ENCODE measurements around the gene CCDC39. TPM values are rescaled to one million over a fixed set of nuclear protein-coding genes. Genes with fewer than 3 reads are reported as not detected.

The CCDC39 gene
- total RNA-seq: not detected

GRCh38 chr3:180679178-180680096 is at the start of gene CCDC39:
Gene CCDC39, minus strand, starts transcription at chr3:180679489. Its CDS starts 109 bp downstream, at chr3:180679380.
- Mint-ChIP-seq H3K36me3 (ENCODE audit: low read depth) (no peaks in the 10 kb centered on the region), H3K27ac (no peak within 1 kb of the TSS), H3K9me3 (no peaks in the 10 kb centered on the region), H3K4me1 (peaks cover 19% of the 10 kb centered on the region), H3K27me3 (peaks cover 46% of the 10 kb centered on the region), H3K4me3 (peak within 1 kb of the TSS; percentile 66)
- ChIA-PET POLR2A (interaction anchor here (1.0 kb wide), 1 partner anchor 78 kb away, joined by 5 read pairs; the partner anchor contains the start of gene TTC14), CTCF (interaction anchor here (1.2 kb wide), 1 partner anchor 233 kb away, joined by 4 read pairs; the partner anchor contains the start of gene FXR1)
- peak; percentile 61 for DNase-seq

- H3K9me3 Mint-ChIP-seq: no peaks in the 10 kb centered on the region
Measured at GRCh38 chr3:180720012-180720411, 40.7 kb upstream of the CCDC39 start.

GRCh38 chr3:180707896-180708295 is 28.6 kb upstream of the CCDC39 start:
- POLR2A ChIA-PET: no interaction called here
- Mint-ChIP-seq H3K4me3 (no peak overlapping the region), H3K4me1 (no peaks in the 10 kb centered on the region), H3K36me3 (ENCODE audit: low read depth) (no peaks in the 10 kb centered on the region), H3K9me3 (no peaks in the 10 kb centered on the region), H3K27ac (no peak overlapping the region), H3K27me3 (no peaks in the 10 kb centered on the region)
- DNase-seq: no peak
- CTCF ChIA-PET: no interaction called here

More at GRCh38 chr3:180720012-180720411, 40.7 kb upstream of the CCDC39 start:
- ChIA-PET POLR2A (no interaction called here), CTCF (no interaction called here)
- no peak overlapping the region for H3K27ac Mint-ChIP-seq
- no peak overlapping the region for H3K4me3 Mint-ChIP-seq
- DNase-seq: no peak
- no peaks in the 10 kb centered on the region for H3K4me1 Mint-ChIP-seq
- no peaks in the 10 kb centered on the region for H3K27me3 Mint-ChIP-seq
- no peaks in the 10 kb centered on the region for H3K36me3 Mint-ChIP-seq (ENCODE audit: low read depth)

GRCh38 chr3:180705619-180706018 is 26.3 kb upstream of the CCDC39 start:
- DNase-seq: no peak
- ChIA-PET POLR2A (no interaction called here), CTCF (no interaction called here)
- Mint-ChIP-seq H3K9me3 (no peaks in the 10 kb centered on the region), H3K4me1 (no peaks in the 10 kb centered on the region), H3K27me3 (no peaks in the 10 kb centered on the region), H3K4me3 (no peak overlapping the region), H3K36me3 (ENCODE audit: low read depth) (no peaks in the 10 kb centered on the region), H3K27ac (no peak overlapping the region)

- H3K27me3 Mint-ChIP-seq: no peaks in the 10 kb centered on the region
- H3K9me3 Mint-ChIP-seq: no peaks in the 10 kb centered on the region
- DNase-seq: no peak
- no peaks in the 10 kb centered on the region for H3K4me1 Mint-ChIP-seq
- H3K36me3 Mint-ChIP-seq (ENCODE audit: low read depth): no peaks in the 10 kb centered on the region
- CTCF ChIA-PET: no interaction called here
- H3K4me3 Mint-ChIP-seq: no peak overlapping the region
- POLR2A ChIA-PET: no interaction called here
- H3K27ac Mint-ChIP-seq: no peak overlapping the region
Measured at GRCh38 chr3:180704532-180704931, 25.2 kb upstream of the CCDC39 start.

GRCh38 chr3:180700941-180701340 is 21.7 kb upstream of the CCDC39 start:
- H3K27me3 Mint-ChIP-seq: no peaks in the 10 kb centered on the region
- CTCF ChIA-PET: no interaction called here
- POLR2A ChIA-PET: no interaction called here

GRCh38 chr3:180698760-180699270 is 19.5 kb upstream of the CCDC39 start:
- no peak overlapping the region for H3K4me3 Mint-ChIP-seq
- DNase-seq: no peak
- ChIA-PET CTCF (no interaction called here), POLR2A (no interaction called here)
- H3K27ac Mint-ChIP-seq: no peak overlapping the region
- H3K9me3 Mint-ChIP-seq: no peaks in the 10 kb centered on the region
- no peaks in the 10 kb centered on the region for H3K4me1 Mint-ChIP-seq
- no peaks in the 10 kb centered on the region for H3K36me3 Mint-ChIP-seq (ENCODE audit: low read depth)
- no peaks in the 10 kb centered on the region for H3K27me3 Mint-ChIP-seq

More at GRCh38 chr3:180700941-180701340, 21.7 kb upstream of the CCDC39 start:
- H3K4me3 Mint-ChIP-seq: no peak overlapping the region
- no peaks in the 10 kb centered on the region for H3K9me3 Mint-ChIP-seq
- DNase-seq: no peak
- H3K27ac Mint-ChIP-seq: no peak overlapping the region
- H3K4me1 Mint-ChIP-seq: no peaks in the 10 kb centered on the region
- H3K36me3 Mint-ChIP-seq (ENCODE audit: low read depth): no peaks in the 10 kb centered on the region

GRCh38 chr3:180694321-180694720 is 15.0 kb upstream of the CCDC39 start:
- H3K4me1 Mint-ChIP-seq: no peaks in the 10 kb centered on the region
- no peak for DNase-seq
- ChIA-PET POLR2A (no interaction called here), CTCF (no interaction called here)
- H3K4me3 Mint-ChIP-seq: no peak overlapping the region
- H3K27ac Mint-ChIP-seq: no peak overlapping the region
- H3K27me3 Mint-ChIP-seq: no peaks in the 10 kb centered on the region
- H3K9me3 Mint-ChIP-seq: no peaks in the 10 kb centered on the region
- H3K36me3 Mint-ChIP-seq (ENCODE audit: low read depth): no peaks in the 10 kb centered on the region

- no peak overlapping the region for H3K4me3 Mint-ChIP-seq
- ChIA-PET POLR2A (no interaction called here), CTCF (no interaction called here)
- no peaks in the 10 kb centered on the region for H3K27me3 Mint-ChIP-seq
- H3K36me3 Mint-ChIP-seq (ENCODE audit: low read depth): no peaks in the 10 kb centered on the region
- no peak for DNase-seq
- no peaks in the 10 kb centered on the region for H3K9me3 Mint-ChIP-seq
- H3K4me1 Mint-ChIP-seq: no peaks in the 10 kb centered on the region
- H3K27ac Mint-ChIP-seq: no peak overlapping the region
Measured at GRCh38 chr3:180693656-180694055, 14.4 kb upstream of the CCDC39 start.

GRCh38 chr3:180690061-180690460 is 10.8 kb upstream of the CCDC39 start:
- ChIA-PET CTCF (no interaction called here), POLR2A (no interaction called here)
- Mint-ChIP-seq H3K27me3 (peaks cover 12% of the 10 kb centered on the region), H3K9me3 (no peaks in the 10 kb centered on the region), H3K4me3 (no peak overlapping the region), H3K4me1 (no peaks in the 10 kb centered on the region), H3K27ac (no peak overlapping the region), H3K36me3 (ENCODE audit: low read depth) (no peaks in the 10 kb centered on the region)
- DNase-seq: no peak

GRCh38 chr3:180684807-180685206 is 5.5 kb upstream of the CCDC39 start:
- H3K27me3 Mint-ChIP-seq: peaks cover 33% of the 10 kb centered on the region
- H3K4me1 Mint-ChIP-seq: peaks cover 4% of the 10 kb centered on the region
- H3K9me3 Mint-ChIP-seq: no peaks in the 10 kb centered on the region
- ChIA-PET CTCF (no interaction called here), POLR2A (no interaction called here)
- H3K27ac Mint-ChIP-seq: no peak overlapping the region
- no peak for DNase-seq
- H3K4me3 Mint-ChIP-seq: no peak overlapping the region
- no peaks in the 10 kb centered on the region for H3K36me3 Mint-ChIP-seq (ENCODE audit: low read depth)

GRCh38 chr3:180683816-180684215 is 4.5 kb upstream of the CCDC39 start:
- ChIA-PET CTCF (no interaction called here), POLR2A (no interaction called here)
- DNase-seq: no peak
- no peaks in the 10 kb centered on the region for H3K9me3 Mint-ChIP-seq
- peaks cover 13% of the 10 kb centered on the region for H3K4me1 Mint-ChIP-seq
- no peak overlapping the region for H3K27ac Mint-ChIP-seq
- no peak overlapping the region for H3K4me3 Mint-ChIP-seq
- H3K36me3 Mint-ChIP-seq (ENCODE audit: low read depth): no peaks in the 10 kb centered on the region
- H3K27me3 Mint-ChIP-seq: peaks cover 42% of the 10 kb centered on the region

- DNase-seq: peak; percentile 27
- peak overlapping the region; percentile 66 for H3K4me3 Mint-ChIP-seq
- no peaks in the 10 kb centered on the region for H3K36me3 Mint-ChIP-seq (ENCODE audit: low read depth)
- no peaks in the 10 kb centered on the region for H3K9me3 Mint-ChIP-seq
- H3K27ac Mint-ChIP-seq: no peak overlapping the region
- POLR2A ChIA-PET: interaction anchor here (1.0 kb wide), 1 partner anchor 78 kb away, joined by 5 read pairs; the partner anchor contains the start of gene TTC14
- CTCF ChIA-PET: interaction anchor here (1.2 kb wide), 1 partner anchor 232 kb away, joined by 4 read pairs; the partner anchor contains the start of gene FXR1
- H3K4me1 Mint-ChIP-seq: peaks cover 19% of the 10 kb centered on the region
- peaks cover 45% of the 10 kb centered on the region for H3K27me3 Mint-ChIP-seq
Measured at GRCh38 chr3:180680097-180680430, 775 bp upstream of the CCDC39 start.

- H3K36me3 Mint-ChIP-seq (ENCODE audit: low read depth): no peaks in the 10 kb centered on the region
- H3K27ac Mint-ChIP-seq: no peak overlapping the region
- peaks cover 38% of the 10 kb centered on the region for H3K27me3 Mint-ChIP-seq
- POLR2A ChIA-PET: no interaction called here
- DNase-seq: no peak
- CTCF ChIA-PET: interaction anchor here (1.2 kb wide), 1 partner anchor 18 kb away, joined by 3 read pairs; no protein-coding TSS in a partner anchor
- H3K9me3 Mint-ChIP-seq: no peaks in the 10 kb centered on the region
- peaks cover 19% of the 10 kb centered on the region for H3K4me1 Mint-ChIP-seq
- H3K4me3 Mint-ChIP-seq: no peak overlapping the region
Measured at GRCh38 chr3:180678231-180678630, 1.1 kb downstream of the CCDC39 start.
